Gastrocnemius medialis (tissue), 4 donors: ENCODE measurements around the gene LIX1. TPM values are rescaled to one million over a fixed set of nuclear protein-coding genes. Genes with fewer than 3 reads are reported as not detected.
"Not testable (repeated sequence)": the region's sequence is repeated elsewhere in the genome, so short reads cannot be mapped to it uniquely, and the experiment has no call there.

ENCODE experiments used
- ATAC-seq, 2 donors: fragments of 150-250 bp; one replicate each; pipeline ENCODE4 v1.9.1; 2016
- DNase-seq, 2 donors: peaks; one replicate each; pipeline ENCODE4 v3.0.0-alpha.2; 2019
- H3K27ac ChIP-seq, 4 donors: fragments of 200-600 bp; sonication (generic); 1 replicate in 1 of 4; 2 replicates in 3 of 4; pipeline ENCODE4 v1.5.1; 2016 to 2018; ENCODE audit warnings: mild to moderate bottlenecking in 2 of 4, moderate library complexity in 1 of 4
- H3K27me3 ChIP-seq, 3 donors: fragments of 200-600 bp; sonication (generic) in 2 of 3; 1 replicate in 1 of 3; 2 replicates in 2 of 3; pipeline versions ENCODE4 v1.5.1 to v1.6.0; 2016 to 2019; ENCODE audit warnings: mild to moderate bottlenecking in 1 of 3, moderate library complexity in 1 of 3
- H3K36me3 ChIP-seq, 2 donors: fragments of 200-600 bp; sonication (generic) in 1 of 2; one replicate each; pipeline ENCODE4 v1.5.1; 2017 to 2018
- H3K4me1 ChIP-seq, 2 donors: fragments of 200-600 bp; sonication (generic) in 1 of 2; one replicate each; pipeline ENCODE4 v1.5.1; 2016 to 2017; ENCODE audit warnings: mild to moderate bottlenecking in 2 of 2
- H3K4me3 ChIP-seq, 4 donors: fragments of 200-600 bp; sonication (generic) in 3 of 4; 1 replicate in 1 of 4; 2 replicates in 3 of 4; pipeline ENCODE4 v1.5.1; 2016 to 2019; ENCODE audit warnings: mild to moderate bottlenecking in 2 of 4
- H3K9me3 ChIP-seq, 3 donors: fragments of 200-600 bp; sonication (generic) in 2 of 3; 1 replicate in 1 of 3; 2 replicates in 2 of 3; pipeline ENCODE4 v1.5.1; 2016 to 2019
- CTCF ChIP-seq, 5 experiments: fragments of 450-650 bp in 3 of 5; fragments of 200-600 bp in 2 of 5; sonication (generic) in 2 of 5; IDR thresholded peaks in 4 of 5; conservative IDR thresholded peaks in 1 of 5; 1 replicate in 4 of 5; 2 replicates in 1 of 5; pipeline ENCODE4 v1.5.1; 2016 to 2019; ENCODE audit warnings: antibody characterized with exemption in 5 of 5, mild to moderate bottlenecking in 3 of 5, moderate library complexity in 3 of 5
- POLR2A ChIP-seq, 2 donors: fragments of 450-650 bp; IDR thresholded peaks; one replicate each; pipeline ENCODE4 v1.6.1; 2017; ENCODE audit warnings: antibody characterized with exemption in 2 of 2, mild to moderate bottlenecking in 2 of 2, moderate library complexity in 2 of 2
- in situ Hi-C, 4 donors: fragments of 200-750 bp; cut with MboI; loops; one replicate each; pipeline versions ENCODE4 v1.15.0 to v1.8.0; 2017; ENCODE audit warnings: low sequenced_read_pairs in 4 of 4
- intact Hi-C: fragments of 100-400 bp; cut with DNase I; formaldehyde crosslinking; loops from one replicate; pipeline ENCODE4 v1.15.1; 2023; ENCODE audit warnings: low total_unique reads
- total RNA-seq, 4 donors: library from RNA; depleted of rRNA; stranded (reverse); fragments of >200 nt; gene quantifications; one replicate each; pipeline versions ENCODE4 v1.1.0 to v1.2.3, GENCODE V29; 2016

The LIX1 gene
- total RNA-seq, 4 donors from 2014 or later, result not detected

DNA sequence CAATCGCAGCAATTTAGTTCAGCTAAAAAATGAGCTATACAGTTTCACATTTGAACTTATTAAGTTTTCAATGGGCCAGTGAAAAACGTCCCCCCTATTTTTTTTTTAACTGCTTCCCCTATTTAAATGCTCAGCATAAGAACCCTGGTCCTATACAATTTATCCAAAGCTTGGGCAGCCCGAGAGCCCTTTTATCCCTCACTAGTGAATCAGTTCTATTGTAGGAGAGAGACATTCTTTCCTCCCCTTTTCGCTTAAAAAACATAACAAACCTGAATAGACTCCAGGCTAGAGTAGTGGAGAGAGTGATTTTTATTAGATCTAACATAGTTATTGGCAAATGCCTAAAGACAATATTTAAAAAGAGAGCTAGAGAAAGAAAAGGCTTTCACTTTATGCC lies 1.4 kb downstream of the LIX1 start:
- H3K4me1 ChIP-seq, result no peaks in the 10 kb centered on the region
- H3K9me3 ChIP-seq, result no peaks in the 10 kb centered on the region
- intact Hi-C loops (no loop called here), in situ Hi-C loops (no loop called here)
- H3K27me3 ChIP-seq, result no peaks in the 10 kb centered on the region
- no peak for DNase-seq
- no peak overlapping the region for H3K4me3 ChIP-seq
- no peak for ATAC-seq
- no peaks in the 10 kb centered on the region for H3K36me3 ChIP-seq
- no peak overlapping the region for H3K27ac ChIP-seq
- TF ChIP-seq CTCF (IDR thresholded peaks at IDR 0.05 in 4 of 5, conservative IDR thresholded peaks at IDR 0.05 in 1 of 5) (no peak), POLR2A (IDR thresholded peaks at IDR 0.05) (no peak)

DNA sequence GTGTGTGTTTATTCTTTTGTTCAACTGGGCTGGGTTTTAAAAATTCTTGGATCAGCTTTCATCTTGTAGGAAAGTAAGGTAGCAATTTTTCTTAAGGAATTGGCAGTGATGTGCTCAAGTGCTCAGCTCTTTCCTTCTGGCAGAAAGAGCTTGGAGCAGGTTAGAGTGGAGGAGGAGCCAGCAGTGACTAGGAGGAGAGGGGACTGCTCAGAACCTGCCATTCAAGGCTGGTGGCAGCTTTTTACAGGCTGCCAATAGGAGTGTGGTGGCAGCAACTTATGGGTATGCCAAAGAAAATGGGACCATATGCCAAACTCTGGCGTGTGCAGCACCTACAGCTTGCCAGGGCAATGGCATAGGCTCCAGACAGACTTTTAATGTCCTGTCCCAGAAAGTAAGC lies 2.2 kb downstream of the LIX1 start:
- H3K27me3 ChIP-seq, DNase-seq, intact Hi-C loops, ATAC-seq, in situ Hi-C loops, H3K4me1 ChIP-seq, H3K9me3 ChIP-seq, H3K4me3 ChIP-seq, H3K36me3 ChIP-seq, H3K27ac ChIP-seq: not testable (repeated sequence)

- intact Hi-C loops, result no loop called here
- in situ Hi-C loops, result no loop called here
- no peak overlapping the region for H3K27ac ChIP-seq
- no peak overlapping the region for H3K4me3 ChIP-seq
- ATAC-seq (no peak), DNase-seq (no peak)
- no peaks in the 10 kb centered on the region for H3K9me3 ChIP-seq
- no peaks in the 10 kb centered on the region for H3K36me3 ChIP-seq
- no peaks in the 10 kb centered on the region for H3K4me1 ChIP-seq
- H3K27me3 ChIP-seq, result no peaks in the 10 kb centered on the region
- no peak for TF ChIP-seq POLR2A (IDR thresholded peaks at IDR 0.05)
- TF ChIP-seq CTCF (IDR thresholded peaks at IDR 0.05 in 4 of 5, conservative IDR thresholded peaks at IDR 0.05 in 1 of 5), result no peak
Observed at GRCh38 chr5:97136475-97136874, 5.9 kb downstream of the LIX1 start.

DNA sequence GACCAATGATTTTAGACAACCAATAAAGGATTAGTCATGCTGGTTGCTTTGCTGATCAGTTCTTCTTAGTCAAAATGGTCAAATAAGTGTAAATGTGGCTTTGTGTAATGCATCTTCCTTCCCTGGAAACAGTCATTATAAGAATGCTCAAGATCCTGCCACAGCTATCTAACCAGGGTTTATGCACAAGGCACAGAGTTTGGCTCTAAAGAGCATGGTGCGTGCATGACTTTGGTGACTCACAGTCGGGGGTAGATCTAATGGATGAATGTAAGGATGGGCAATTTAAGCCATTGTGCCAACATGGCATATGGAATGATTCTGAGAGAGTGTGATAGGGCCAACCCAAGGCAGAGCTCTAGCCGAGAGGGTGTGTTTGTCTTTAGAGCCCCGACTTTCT lies 6.5 kb downstream of the LIX1 start:
- intact Hi-C loops, result no loop called here
- in situ Hi-C loops, result no loop called here
- ATAC-seq (no peak), DNase-seq (no peak)
- H3K27me3 ChIP-seq, result no peaks in the 10 kb centered on the region
- H3K9me3 ChIP-seq, result no peaks in the 10 kb centered on the region
- no peaks in the 10 kb centered on the region for H3K36me3 ChIP-seq
- H3K4me1 ChIP-seq, result no peaks in the 10 kb centered on the region
- no peak overlapping the region for H3K4me3 ChIP-seq
- TF ChIP-seq POLR2A (IDR thresholded peaks at IDR 0.05) (no peak), CTCF (IDR thresholded peaks at IDR 0.05 in 4 of 5, conservative IDR thresholded peaks at IDR 0.05 in 1 of 5) (no peak)
- H3K27ac ChIP-seq, result no peak overlapping the region

GRCh38 chr5:97134634-97135033 lies 7.8 kb downstream of the LIX1 start:
- Histone ChIP-seq H3K4me1 (no peaks in the 10 kb centered on the region), H3K27ac (no peak overlapping the region), H3K27me3 (no peaks in the 10 kb centered on the region), H3K36me3 (no peaks in the 10 kb centered on the region), H3K4me3 (no peak overlapping the region), H3K9me3 (no peaks in the 10 kb centered on the region)
- intact Hi-C loops (no loop called here), in situ Hi-C loops (no loop called here)
- ATAC-seq (no peak), DNase-seq (no peak)
- TF ChIP-seq CTCF (IDR thresholded peaks at IDR 0.05 in 4 of 5, conservative IDR thresholded peaks at IDR 0.05 in 1 of 5) (no peak), POLR2A (IDR thresholded peaks at IDR 0.05) (no peak)
